Adrenal gland (tissue), 12 donors: ENCODE measurements around the gene AIF1L. TPM values are rescaled to one million over a fixed set of nuclear protein-coding genes. Genes with fewer than 3 reads are reported as not detected.

ENCODE experiments used
- DNase-seq, 7 donors: peaks; one replicate each; pipeline ENCODE4 v3.0.0-alpha.2; 2019 to 2020
- H3K27ac ChIP-seq, 5 donors: fragments of 200-600 bp; sonication (generic) in 4 of 5; 1 replicate in 3 of 5; 2 replicates in 2 of 5; pipeline versions ENCODE4 v1.5.1 to v1.8.0; 2016 to 2020; ENCODE audit warnings: mild to moderate bottlenecking in 1 of 5
- H3K27me3 ChIP-seq: fragments of 200-600 bp; 2 replicates; pipeline ENCODE4 v1.8.0; 2021
- H3K36me3 ChIP-seq, 2 donors: fragments of 200-600 bp; replicated peaks in 1 of 2; 1 replicate in 1 of 2; 2 replicates in 1 of 2; pipeline versions ENCODE4 v1.5.1 to v1.8.0; 2018 to 2022
- H3K4me1 ChIP-seq, 2 donors: fragments of 200-600 bp; replicated peaks in 1 of 2; 1 replicate in 1 of 2; 2 replicates in 1 of 2; pipeline versions ENCODE4 v1.5.1 to v1.8.0; 2018 to 2021
- H3K4me3 ChIP-seq, 4 donors: fragments of 200-600 bp; sonication (generic) in 3 of 4; one replicate each; pipeline ENCODE4 v1.5.1; 2016 to 2018
- H3K9me3 ChIP-seq, 3 donors: fragments of 200-600 bp; sonication (generic) in 1 of 3; replicated peaks in 1 of 3; 1 replicate in 2 of 3; 2 replicates in 1 of 3; pipeline versions ENCODE4 v1.5.1 to v1.8.0; 2016 to 2021
- CTCF ChIP-seq, 6 experiments: fragments of 450-650 bp in 4 of 6; fragments of 200-600 bp in 2 of 6; sonication (generic) in 1 of 6; IDR thresholded peaks; 1 replicate in 5 of 6; 2 replicates in 1 of 6; pipeline versions ENCODE4 v1.5.1 to v1.8.0; 2016 to 2021; ENCODE audit warnings: antibody characterized with exemption in 6 of 6, mild to moderate bottlenecking in 2 of 6, moderate library complexity in 1 of 6
- POLR2A ChIP-seq, 2 donors: fragments of 450-650 bp; IDR thresholded peaks; one replicate each; pipeline ENCODE4 v1.6.1; 2017; ENCODE audit warnings: antibody characterized with exemption in 2 of 2, mild to moderate bottlenecking in 2 of 2, moderate library complexity in 1 of 2
- WGBS, 4 donors: extraction: QIAGEN DNeasy Blood & Tissue Kit in 2 of 4; methylation state at CpG; one replicate each; pipeline versions ENCODE4 v1.1.5 to v1.1.7; 2013 to 2017; 5-methylcytosine and 5-hydroxymethylcytosine counted together
- intact Hi-C, 2 donors: fragments of 100-400 bp; cut with DNase I; formaldehyde crosslinking; loops; one replicate each; pipeline versions ENCODE4 v1.14.1 to v1.15.0; 2022 to 2023
- polyA plus RNA-seq, 3 donors: library from polyadenylated mRNA; stranded (reverse); fragments of 200-250 nt in 2 of 3; fragments of 350-450 nt in 1 of 3; fragmentation: Illumina TruSeq in 1 of 3; extraction: RNeasy Lipid Tissue Mini Kit (QIAGEN cat#74804) in 1 of 3; gene quantifications; one replicate each; pipeline ENCODE4 v1.2.3, GENCODE V29; 2013 to 2014
- total RNA-seq, 9 donors: library from RNA; depleted of rRNA in 4 of 9; stranded (reverse); fragments of >200 nt in 4 of 9; fragments of 120-200 nt in 1 of 9; fragmentation: NEBNext Ultra II Directional in 1 of 9; extraction: Animal tissue kit (Norgen Biotek cat#: 25700) in 1 of 9; gene quantifications; one replicate each; pipeline versions ENCODE4 v1.1.0 to v1.2.4, GENCODE V29; 2013 to 2023
- donor health status: healthy with polysubstance abuse.
- donor health status: Bipolar disorder and iron deficiency.
- donor health status: DM: yes; HTN: yes; CAD: no.
- donor health status: DM: no; HTN: no; CAD: no.
- donor health status: DM: no; HTN: no; CAD: no.
- donor health status: DM: yes; HTN: yes; CAD: no.

AIF1L gene
- total and polyA plus RNA-seq, 12 donors: 2.1 to 19.2 (median 5.7) TPM

- TF ChIP-seq POLR2A (IDR thresholded peaks at IDR 0.05): no peak
- no peak for TF ChIP-seq CTCF (IDR thresholded peaks at IDR 0.05)
- no peaks in the 10 kb centered on the region for H3K36me3 ChIP-seq
- DNase-seq: no peak
- H3K27me3 ChIP-seq: peaks cover 20% of the 10 kb centered on the region
- H3K4me1 ChIP-seq: peaks cover 7 to 22% of the 10 kb centered on the region in 2 donors
- no peak overlapping the region for H3K27ac ChIP-seq
- H3K4me3 ChIP-seq: no peak overlapping the region
- 80 to 90% (median 84%) methylated on average over 8 to 9 of the region's 9 CpGs for WGBS, 4 donors
- no peaks in the 10 kb centered on the region for H3K9me3 ChIP-seq
- intact Hi-C loops: no loop called here
Observed at GRCh38 chr9:131100445-131100844, 4.1 kb downstream of the AIF1L start.

- H3K27ac ChIP-seq: peak overlapping the region in 1 of 5 donors; percentile 74
- no peaks in the 10 kb centered on the region for H3K36me3 ChIP-seq
- no peak overlapping the region for H3K4me3 ChIP-seq
- WGBS, 4 donors: 67 to 77% (median 73%) methylated on average over 11 of the region's 11 CpGs
- peaks cover 7 to 21% of the 10 kb centered on the region in 2 donors for H3K4me1 ChIP-seq
- DNase-seq: peak in 5 of 7 donors; percentile 38 to 67 (median 40)
- TF ChIP-seq CTCF (IDR thresholded peaks at IDR 0.05) (no peak), POLR2A (IDR thresholded peaks at IDR 0.05) (no peak)
- intact Hi-C loops: no loop called here
- H3K27me3 ChIP-seq: peaks cover 14% of the 10 kb centered on the region
- H3K9me3 ChIP-seq: no peaks in the 10 kb centered on the region
Observed at GRCh38 chr9:131101207-131101964, 5.1 kb downstream of the AIF1L start.

GRCh38 chr9:131103024-131103423, 6.7 kb downstream of the AIF1L start:
- TF ChIP-seq POLR2A (IDR thresholded peaks at IDR 0.05): no peak
- 67 to 80% (median 75%) methylated on average over 8 to 9 of the region's 9 CpGs for WGBS, 4 donors
- no peak overlapping the region for H3K4me3 ChIP-seq
- intact Hi-C loops: no loop called here
- no peaks in the 10 kb centered on the region for H3K27me3 ChIP-seq
- H3K36me3 ChIP-seq: no peaks in the 10 kb centered on the region
- DNase-seq: no peak
- H3K27ac ChIP-seq: peak overlapping the region in 1 of 5 donors; percentile 74
- peaks cover 7 to 14% of the 10 kb centered on the region in 2 donors for H3K4me1 ChIP-seq
- H3K9me3 ChIP-seq: no peaks in the 10 kb centered on the region

GRCh38 chr9:131103535-131103934, 7.2 kb downstream of the AIF1L start:
- 88 to 100% (median 94%) methylated on average over 1 to 3 of the region's 3 CpGs for WGBS, 4 donors
- H3K27me3 ChIP-seq: no peaks in the 10 kb centered on the region
- no peaks in the 10 kb centered on the region for H3K9me3 ChIP-seq
- intact Hi-C loops: no loop called here
- H3K4me1 ChIP-seq: peaks cover 7 to 14% of the 10 kb centered on the region in 2 donors
- TF ChIP-seq POLR2A (IDR thresholded peaks at IDR 0.05) (no peak), CTCF (IDR thresholded peaks at IDR 0.05) (no peak)
- H3K4me3 ChIP-seq: no peak overlapping the region
- H3K27ac ChIP-seq: no peak overlapping the region
- no peak for DNase-seq
- no peaks in the 10 kb centered on the region for H3K36me3 ChIP-seq
